NCI-H524 (cell line): ENCODE data around the gene AGAP1.

Experiments
- DNase-seq, 2 experiments: peaks; one replicate each; lab custom pipeline; 2025; lab: John Stamatoyannopoulos, UW

Gene AGAP1

DNA sequence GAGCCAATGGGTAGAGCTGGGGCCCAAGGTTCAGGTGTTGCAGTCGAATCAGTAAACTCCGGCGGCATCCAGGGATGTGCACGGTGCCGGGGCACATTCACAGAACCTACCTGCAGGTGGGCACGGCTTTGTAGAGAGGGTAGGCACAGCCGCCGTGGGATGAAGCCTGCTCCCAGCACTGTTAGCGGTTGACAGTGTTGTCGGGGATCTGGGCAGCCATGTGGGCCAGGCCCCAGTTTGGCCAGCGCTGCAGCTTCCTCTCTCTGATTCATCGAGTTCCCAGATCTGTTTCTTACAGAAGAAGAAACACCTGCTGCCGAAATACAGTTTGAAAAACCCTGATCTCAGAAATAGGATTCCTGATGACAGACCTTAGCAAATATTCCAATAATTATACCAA lies 274.8 kb downstream of the AGAP1 start:
- no peak for DNase-seq

DNA sequence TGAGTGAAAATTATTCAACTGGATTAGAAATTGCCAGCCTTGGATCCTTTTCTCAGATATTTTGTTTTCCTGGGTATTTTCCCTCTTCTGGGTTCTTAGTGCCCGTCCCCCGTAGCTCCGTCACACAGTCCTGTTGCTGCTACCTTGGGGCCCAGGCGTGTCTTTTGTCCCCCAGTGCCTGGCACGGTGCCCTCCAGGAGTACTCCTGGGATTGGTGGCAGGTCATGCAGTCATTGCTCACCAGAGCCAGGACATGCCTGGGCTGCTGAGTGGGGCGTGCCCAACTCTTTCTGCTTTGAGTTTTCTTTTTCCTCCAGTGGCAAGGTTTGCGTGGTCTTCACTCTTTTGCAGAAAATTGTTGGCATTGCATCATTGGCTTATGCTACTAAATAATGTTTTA lies 275.2 kb downstream of the AGAP1 start:
- no peak for DNase-seq

DNA sequence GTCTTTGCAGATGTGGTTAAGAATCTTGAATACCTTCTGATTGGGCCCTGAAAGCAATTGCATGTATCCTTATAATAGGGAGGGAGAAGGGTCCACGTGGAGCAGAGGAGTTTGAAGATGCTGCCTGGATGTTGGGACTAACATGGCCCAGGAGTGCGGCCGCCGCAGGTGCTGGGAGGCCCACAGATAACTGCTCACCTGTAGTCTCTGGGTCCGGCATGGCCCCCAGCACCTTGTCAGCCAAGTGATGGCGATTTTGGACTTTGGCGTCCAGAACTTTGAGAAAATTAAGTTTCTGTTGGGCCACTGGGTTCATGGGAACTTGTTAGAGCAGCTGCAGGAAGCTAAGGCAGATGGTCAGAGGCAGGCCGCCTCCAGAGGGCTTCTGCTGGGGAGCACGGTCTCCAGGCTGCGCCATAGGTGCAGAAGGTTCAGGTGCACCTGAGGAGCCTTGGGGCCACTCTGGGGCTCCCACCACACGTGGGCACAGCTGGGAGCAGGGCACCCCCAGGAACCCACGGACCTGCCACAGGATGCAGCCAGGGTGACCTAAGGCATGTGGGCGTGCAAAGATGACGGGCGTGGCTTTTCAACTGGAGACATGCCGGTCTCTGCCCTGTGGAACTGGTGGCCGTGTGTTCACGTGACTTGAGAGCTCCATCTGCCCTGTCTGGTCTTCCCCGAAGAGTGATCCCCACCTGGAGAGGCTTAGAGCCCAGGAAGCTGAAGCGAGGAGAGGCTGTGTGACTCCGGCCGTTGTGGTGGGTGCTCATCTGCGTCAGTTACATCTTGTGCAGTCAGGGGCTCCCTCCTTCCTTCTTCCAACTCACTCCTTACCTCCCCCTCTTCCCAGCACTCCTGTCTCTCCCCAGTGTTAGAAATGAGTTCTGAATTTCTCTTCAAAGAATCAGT lies 277.3 kb downstream of the AGAP1 start:
- DNase-seq, result no peak

DNA sequence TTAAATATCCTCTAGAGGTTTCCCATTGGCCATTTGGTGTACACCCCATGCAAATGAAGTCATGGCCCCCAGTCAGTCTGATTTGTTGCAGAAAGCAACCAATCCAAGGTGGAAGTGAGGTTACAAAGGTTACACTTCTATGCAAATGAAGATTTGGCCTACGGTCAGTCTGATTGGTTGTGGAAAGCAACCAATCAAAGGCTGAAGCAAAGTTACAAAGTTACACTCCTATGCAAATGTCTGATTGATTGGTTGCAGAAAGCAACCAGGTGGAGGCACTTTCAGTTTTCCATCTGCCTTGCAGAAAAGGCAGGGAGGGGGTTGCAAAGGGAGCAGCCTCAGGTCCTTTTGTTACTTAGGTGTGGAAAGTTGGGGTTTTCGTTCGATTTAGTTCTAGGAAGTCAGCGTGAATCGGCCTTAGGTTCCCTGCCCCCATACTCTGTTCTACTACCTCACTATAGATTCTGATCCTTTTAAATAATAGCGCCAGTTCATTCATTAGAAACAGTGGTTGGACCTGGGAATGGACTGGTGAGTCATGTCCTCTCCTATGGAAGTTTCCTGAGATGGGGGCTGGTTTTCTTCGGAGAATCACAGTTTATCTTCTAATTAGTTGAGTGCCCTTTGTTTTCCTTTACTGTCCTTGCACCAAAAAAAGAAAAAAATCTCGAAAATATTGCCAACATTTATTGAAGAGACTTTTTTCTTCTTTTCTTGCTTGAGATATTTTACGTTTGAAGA lies 279.5 kb downstream of the AGAP1 start:
- no peak for DNase-seq

DNA sequence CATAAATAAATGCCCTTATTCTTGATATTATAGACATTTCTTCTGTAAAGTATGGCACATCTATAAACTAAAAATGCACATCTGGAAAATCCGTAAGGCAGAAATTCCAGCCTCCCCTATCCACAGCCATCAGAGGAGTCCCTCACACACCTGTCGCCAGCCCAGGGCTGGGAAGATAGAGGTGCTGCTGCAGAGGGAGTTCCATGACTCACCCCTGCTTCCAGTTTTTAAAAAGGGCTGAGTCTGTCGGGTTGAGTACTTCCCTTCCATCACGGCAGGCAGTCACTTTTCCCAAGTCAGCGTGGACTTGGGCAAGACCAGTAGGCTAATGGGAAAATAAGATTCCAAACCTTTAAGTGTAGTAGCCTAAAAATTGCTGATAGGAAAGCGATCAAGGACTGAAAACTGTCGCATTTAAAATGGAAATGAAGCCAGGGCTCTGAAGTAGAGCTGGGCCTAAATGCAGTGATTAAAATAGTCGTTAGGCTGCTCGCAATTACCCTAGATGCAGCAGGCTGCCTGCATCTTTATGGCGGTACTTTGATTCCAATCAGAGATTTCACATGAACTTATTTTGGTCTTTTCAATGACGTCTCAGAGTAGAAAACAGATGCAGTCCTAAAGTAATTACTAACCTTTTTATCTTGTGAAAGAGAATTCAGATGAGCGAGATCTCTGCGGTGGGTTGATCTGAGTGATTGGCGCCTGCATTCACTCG lies 280.5 kb downstream of the AGAP1 start:
- no peak for DNase-seq

DNA sequence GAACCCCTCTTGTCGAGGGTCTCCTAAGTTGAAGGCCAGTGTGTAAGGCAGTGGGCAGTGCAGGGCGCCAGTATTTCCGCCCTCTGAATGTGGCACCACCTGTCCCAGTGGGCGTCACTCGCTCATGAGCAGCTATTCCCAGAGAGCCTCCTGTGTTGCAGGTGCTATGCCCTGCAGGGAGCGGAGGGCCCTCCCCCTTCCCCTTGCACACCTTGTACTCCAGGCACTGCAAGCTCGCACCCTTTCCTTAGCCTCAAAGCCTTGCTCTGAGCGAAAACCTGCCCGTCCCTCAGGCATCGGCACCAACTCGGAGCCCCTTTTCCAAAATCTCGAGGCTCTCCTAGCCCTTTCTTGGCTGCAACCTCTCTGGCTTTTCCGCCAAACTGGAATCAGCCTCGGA lies 282.7 kb downstream of the AGAP1 start:
- no peak for DNase-seq

DNA sequence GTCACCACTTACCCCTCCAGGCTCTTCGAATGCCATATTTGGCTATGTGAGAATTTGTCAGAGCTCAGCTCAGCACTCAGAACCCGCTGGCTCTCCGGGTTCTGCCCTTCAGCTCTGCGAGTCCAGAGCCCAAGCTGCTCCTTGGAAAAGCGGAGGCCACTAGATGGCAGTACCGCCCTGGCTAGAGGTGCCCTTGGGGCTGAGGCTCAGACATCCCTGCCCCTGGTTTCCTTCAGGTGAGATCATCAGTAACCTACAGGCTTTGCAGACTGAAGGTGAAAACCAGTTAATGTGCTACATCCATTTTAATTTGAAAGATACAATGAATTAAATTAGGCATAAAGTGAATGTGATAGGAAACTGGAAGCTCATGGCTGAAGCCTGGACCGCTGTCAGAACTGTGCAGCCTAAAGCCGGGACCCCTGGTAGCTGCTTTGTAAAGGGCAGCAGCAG lies 285.6 kb downstream of the AGAP1 start:
- peak; percentile 37 to 73 for DNase-seq

DNA sequence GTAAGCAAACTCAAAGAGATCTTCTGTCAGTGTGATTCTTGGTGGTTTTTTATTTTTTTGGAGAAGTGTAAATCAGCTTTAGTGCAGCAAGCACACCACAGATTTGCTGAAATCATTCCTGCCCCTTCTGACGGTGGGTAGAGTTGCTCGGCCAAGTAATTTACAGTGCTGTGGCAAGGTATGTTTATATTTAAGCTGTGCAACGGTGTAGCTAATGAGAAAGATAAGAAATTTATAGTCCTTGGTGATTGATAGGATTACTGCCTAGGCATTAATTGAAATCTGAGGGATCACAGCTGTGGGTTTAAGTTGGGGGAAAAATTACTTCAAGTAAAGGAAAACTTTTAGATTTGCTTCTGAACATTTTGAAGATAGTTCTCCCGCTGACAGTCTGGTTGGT lies 286.6 kb downstream of the AGAP1 start:
- no peak for DNase-seq

DNA sequence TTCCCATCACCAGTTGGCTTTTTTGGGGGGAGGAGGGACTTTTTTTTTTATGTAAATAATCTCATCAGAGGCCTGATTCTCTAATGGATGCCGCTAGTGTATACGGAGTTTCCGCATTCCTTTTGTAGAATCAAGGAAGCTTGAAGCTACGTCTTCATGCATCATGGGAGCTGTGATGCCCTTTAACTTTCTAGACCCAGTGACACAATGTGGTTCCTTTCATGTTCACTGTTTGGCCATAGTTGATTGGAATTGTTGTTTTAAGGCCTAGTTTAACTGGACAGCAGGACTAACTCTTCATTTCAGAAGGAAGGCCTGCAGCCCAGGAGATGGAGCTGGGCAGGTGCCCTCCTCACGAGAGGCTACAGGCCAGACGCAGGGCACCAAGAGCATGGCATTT lies 287.9 kb downstream of the AGAP1 start:
- DNase-seq, result no peak

DNA sequence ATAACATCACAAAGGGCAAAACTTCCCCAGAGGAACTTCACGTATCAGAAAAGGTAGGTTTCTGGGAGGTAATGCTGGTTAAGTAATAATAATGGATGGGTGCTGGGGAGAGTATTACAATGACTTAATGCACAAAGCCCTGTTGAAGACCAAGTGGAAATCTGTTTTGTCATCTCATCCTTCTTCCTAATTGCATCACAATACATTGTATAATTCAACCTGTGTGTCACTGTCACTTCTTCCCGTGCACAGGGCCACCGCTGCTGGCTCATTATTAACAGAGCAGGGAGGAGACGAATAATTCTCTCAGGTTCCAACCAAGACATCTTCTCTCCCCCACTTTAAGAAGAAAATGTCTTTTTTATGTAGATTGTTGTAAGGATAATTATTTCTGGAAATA lies 290.9 kb downstream of the AGAP1 start:
- DNase-seq, result no peak

DNA sequence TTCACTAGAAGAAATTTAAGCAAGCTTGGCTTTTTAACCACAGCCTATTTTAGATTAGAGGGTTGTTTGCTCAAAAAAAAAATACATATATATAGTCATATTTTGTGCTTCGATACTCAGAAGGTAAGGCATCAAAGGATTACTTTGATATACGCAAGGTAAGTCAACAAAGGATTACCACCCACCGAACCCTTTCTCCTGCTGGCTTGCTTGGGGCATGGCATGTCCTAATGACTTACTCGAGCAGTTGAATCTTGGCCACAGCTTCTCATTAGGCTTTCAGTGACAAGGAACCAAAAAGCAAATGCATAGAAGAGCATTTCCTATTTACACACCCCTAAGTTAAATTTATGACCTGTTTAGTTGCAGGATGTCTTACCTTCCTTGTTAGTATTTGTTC lies 295.7 kb downstream of the AGAP1 start:
- no peak for DNase-seq

DNA sequence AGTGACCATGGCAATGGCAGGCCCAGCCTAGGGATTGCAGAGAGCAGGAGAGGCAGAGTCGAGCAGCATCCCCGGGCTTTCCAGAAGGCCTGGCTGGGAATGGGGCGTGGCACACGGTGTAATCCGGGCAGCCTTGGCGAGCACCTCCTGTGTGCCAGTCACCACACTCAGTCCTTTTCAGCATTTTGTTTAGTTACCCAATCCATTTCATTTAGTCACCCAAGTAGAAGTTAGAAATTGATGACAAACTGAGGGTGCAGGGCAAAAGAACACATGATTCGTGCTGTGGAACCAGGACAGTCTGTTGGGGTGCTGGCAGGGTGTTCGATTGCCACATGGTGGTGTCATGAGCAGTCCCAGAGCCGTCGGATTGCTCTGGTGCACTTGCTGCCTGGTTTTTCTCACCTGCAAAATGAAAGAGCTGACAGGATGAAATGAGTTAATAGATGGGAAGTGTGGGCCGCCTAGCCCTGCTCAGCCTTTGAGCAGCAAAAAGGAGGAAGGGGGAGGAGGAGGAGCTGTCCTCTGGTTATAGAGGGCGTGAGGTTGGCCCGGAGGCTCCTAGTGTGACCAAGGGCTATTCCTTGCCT lies 299.4 kb downstream of the AGAP1 start:
- DNase-seq, result no peak

DNA sequence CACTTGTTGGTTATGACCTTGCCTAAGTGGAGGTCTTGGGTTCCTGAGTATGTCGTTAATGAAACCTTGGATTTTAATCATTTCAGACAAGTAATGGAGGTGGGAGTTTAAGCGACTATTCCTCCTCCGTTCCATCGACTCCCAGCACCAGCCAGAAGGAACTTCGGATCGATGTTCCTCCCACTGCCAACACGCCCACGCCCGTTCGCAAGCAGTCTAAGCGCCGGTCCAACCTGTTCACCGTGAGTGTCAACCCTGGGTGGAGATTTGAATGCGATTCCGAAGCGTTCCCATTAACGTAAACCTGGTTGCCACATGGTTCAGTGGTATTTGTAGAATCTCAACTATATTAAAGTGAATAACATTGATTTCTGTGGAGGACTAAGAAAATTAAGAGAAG lies 305.4 kb downstream of the AGAP1 start:
- no peak for DNase-seq

DNA sequence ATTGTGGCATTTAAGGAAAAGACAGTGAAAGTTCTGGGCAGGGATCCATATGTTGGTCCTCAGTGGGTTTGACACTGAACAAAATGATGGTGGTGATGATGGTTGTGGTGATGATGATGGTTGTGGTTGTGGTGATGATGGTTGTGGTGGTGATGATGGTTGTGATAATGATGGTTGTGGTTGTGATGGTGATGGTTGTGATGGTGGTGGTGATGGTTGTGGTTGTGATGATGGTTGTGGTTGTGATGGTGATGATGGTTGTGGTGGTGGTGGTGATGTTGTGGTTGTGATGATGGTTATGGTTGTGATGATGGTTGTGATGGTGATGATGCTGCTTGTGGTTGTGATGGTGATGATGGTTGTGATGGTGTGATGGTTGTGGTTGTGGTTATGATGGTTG lies 308.7 kb downstream of the AGAP1 start:
- no peak for DNase-seq

DNA sequence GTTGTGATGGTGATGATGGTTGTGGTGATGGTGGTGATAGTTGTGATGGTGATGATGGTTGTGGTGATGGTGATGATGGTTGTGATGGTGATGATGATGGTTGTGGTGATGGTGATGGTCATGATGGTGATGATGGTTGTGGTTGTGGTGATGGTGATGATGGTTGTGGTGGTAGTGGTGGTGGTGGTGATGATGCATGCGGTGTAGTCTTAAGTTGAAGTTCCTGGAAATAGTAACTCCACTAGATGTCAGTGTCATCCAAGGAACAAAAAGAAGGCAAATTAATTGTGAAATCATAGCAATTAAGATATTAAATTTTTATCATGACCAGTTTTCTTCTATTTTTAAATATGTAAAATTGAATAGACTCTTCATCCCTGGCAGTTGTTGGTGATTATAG lies 309.2 kb downstream of the AGAP1 start:
- no peak for DNase-seq

DNA sequence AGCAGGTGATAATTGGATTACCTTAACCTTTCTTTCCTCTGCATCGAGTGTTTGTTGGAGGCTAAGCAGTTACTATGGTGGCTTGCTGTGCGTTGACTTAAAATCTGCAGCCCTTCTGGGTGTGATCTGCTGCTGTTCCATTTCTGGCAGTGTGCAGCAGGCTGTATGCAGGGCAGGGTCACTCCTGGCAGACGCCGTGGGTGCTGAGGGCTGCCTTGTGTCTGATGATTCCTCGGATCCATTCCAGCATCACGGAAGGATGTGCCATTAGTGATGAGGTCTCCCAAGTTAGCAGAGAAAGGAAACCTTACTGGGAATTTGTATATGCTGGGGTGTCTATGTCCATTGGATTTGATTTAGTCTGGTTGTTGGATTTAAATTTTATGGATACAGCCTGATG lies 310.8 kb downstream of the AGAP1 start:
- no peak for DNase-seq

DNA sequence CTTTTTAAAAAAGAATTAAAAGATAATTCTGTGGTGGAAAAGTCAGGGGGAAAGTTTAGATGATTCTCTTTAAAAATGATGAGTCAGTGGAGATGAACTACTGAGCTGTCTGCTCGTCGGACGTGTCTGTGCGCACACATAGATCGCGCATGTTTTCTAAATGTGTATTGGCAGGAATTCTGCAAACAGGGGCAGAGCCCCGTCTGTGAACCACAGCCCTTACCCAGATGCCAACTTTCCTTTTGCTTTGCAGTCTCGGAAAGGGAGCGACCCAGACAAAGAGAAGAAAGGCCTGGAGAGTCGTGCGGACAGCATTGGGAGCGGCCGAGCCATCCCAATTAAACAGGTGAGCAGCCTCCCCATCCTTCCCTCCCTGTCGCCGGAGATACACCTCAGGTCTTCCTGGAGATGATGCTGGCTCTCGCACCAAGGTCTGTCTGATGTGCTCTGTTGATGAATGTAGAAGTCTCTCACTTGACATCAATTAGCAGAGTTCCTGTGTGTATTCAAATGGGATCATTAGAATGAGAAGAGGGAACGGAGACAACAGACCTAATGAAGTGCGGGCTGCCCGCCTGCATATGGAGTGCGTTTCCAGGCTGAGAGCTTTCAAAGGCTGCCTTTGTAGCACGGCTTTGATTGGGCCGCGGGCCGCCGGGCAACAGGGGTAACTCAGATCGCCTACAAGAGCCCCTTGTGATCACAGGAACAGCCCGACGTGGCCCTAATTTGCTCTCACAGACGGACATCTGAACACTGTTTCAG lies 313.3 kb downstream of the AGAP1 start:
- DNase-seq, result no peak

DNA sequence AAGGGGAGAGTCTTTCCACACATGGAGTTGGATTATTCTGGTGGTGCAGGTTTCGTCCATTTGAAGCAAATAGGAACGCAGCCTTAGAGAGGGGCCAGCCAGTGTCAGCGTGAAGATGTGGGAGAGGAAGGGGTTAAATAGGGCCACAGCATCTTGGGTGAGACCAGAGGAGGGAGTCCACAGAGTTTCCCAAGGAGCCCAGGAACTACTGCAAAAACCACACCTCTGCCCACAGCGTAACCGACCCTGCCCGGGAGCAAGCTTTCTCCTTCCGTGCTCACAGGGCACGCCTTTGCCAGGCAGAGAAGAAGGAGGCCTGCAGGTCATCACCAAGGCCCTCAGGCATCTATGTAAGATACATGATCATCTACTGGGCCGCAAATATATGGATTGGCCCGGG lies 314.5 kb downstream of the AGAP1 start:
- DNase-seq, result no peak

DNA sequence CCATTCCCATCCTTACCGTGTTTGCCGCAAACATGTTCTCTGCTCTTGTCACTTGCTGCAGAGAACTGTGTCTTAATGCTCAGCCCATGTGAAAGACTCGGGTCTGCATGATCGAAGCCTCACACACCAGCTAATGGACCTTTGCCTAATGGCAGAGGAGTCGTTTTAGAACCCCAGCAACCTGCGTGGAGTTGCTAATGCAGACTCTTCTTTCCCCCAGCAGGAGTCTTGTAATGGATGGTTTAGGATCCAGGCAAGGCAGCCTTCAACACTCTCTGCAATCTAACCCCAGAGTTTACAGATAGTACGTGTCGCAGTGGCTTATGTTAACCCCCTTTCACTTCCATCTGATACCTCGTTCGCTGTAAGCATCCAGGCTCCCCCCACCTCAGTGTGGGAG lies 316.4 kb downstream of the AGAP1 start:
- no peak for DNase-seq

DNA sequence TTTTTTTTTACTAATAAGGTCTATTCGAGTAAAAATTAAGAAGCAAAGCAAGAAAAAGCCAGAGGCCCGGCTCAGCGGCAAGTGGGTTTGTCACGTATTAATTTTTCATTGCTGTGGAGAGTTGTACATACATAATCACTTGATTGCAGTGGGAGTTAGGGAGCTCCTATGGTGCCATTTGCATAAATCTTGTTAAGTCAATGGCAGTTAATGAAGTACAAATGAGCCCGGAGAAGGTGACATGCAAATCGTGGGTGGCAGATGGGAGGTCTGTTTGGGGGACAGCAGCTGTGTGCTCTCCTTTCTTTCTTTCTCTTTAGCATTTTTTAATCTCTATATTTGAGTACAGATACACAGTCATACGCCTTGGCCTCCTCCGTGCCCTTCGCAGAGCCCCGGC lies 317.0 kb downstream of the AGAP1 start:
- no peak for DNase-seq

DNA sequence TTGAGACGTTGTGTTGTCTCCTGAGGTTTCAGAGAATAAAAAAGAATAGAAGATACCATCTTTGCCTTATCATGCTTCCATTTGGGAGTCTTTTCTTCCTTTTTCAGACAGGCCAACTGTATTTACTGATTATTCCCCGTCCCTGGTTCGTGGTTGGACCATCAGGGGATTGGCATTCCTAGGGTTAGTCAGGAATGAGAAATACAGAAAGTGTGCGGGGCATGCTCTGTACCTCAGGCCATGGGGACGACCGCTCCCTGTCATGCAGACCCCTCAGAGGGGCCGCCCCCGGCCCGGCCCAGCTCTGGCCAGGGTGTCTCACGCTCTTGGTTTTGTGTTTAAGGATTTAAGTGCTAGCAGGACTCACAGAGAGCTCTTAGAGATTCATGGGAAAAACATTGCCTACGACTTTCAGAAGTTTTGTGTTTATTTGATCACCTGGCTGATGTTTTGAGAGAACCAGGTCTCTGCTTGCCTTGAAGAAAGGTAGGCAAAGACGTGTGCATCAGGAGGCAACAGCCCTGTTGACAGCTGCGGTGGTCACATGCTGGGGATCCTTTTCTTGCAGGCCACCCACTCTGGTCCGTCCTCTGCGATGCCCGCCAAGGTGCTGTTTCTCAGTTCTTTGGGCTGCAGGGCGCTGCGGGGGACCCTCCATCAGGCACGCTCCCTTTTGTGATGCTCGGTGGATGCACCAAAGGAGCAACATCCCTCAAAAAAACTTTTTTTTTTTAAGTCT lies 317.8 kb downstream of the AGAP1 start:
- no peak for DNase-seq
